NCI-H2227 (cell line): ENCODE measurements around the gene FPR3.
"Not testable (repeated sequence)": the region's sequence is repeated elsewhere in the genome, so short reads cannot be mapped to it uniquely, and the experiment has no call there.

ENCODE experiments used
- DNase-seq: peaks from one replicate; lab custom pipeline; 2025; ENCODE audit not compliant: unreplicated experiment; lab: John Stamatoyannopoulos, UW

The FPR3 gene

GRCh38 chr19:51794885-51795490 is at the start of gene FPR3:
FPR3 (plus strand) TSS chr19:51795157; CDS start chr19:51823749, 28,592 bp downstream.
- no peak for DNase-seq

- no peak for DNase-seq
Measured at GRCh38 chr19:51746731-51747130, 48.2 kb upstream of the FPR3 start.

- no peak for DNase-seq
Measured at GRCh38 chr19:51749979-51750378, 45.0 kb upstream of the FPR3 start.

- no peak for DNase-seq
Measured at GRCh38 chr19:51750400-51751094, 44.4 kb upstream of the FPR3 start.

- no peak for DNase-seq
Measured at GRCh38 chr19:51751655-51752054, 43.3 kb upstream of the FPR3 start, which contains the start of gene FPR1. FPR1 (minus strand) TSS chr19:51751878; CDS start chr19:51746994, 4,884 bp downstream.

- DNase-seq = no peak
Measured at GRCh38 chr19:51754109-51754508, 40.8 kb upstream of the FPR3 start.

- no peak for DNase-seq
Measured at GRCh38 chr19:51754770-51755169, 40.2 kb upstream of the FPR3 start.

- no peak for DNase-seq
Measured at GRCh38 chr19:51755571-51755970, 39.4 kb upstream of the FPR3 start.

GRCh38 chr19:51760697-51761356 is 34.1 kb upstream of the FPR3 start, which contains the start of gene FPR2:
FPR2 (plus strand) TSS chr19:51761180; CDS start chr19:51768659, 7,479 bp downstream.
- DNase-seq = no peak

- DNase-seq = no peak
Measured at GRCh38 chr19:51761696-51762095, 33.3 kb upstream of the FPR3 start.

GRCh38 chr19:51765086-51765485 is 29.9 kb upstream of the FPR3 start:
- DNase-seq = no peak

- DNase-seq = no peak
Measured at GRCh38 chr19:51766461-51766860, 28.5 kb upstream of the FPR3 start.

GRCh38 chr19:51771376-51772130 is 23.4 kb upstream of the FPR3 start:
- no peak for DNase-seq

GRCh38 chr19:51772977-51773376 is 22.0 kb upstream of the FPR3 start:
- no peak for DNase-seq

GRCh38 chr19:51776561-51776960 is 18.4 kb upstream of the FPR3 start:
- DNase-seq = not testable (repeated sequence)

GRCh38 chr19:51777570-51778462 is 17.1 kb upstream of the FPR3 start:
- DNase-seq = peak; percentile 76

- DNase-seq = no peak
Measured at GRCh38 chr19:51779181-51779580, 15.8 kb upstream of the FPR3 start.

- no peak for DNase-seq
Measured at GRCh38 chr19:51779703-51780102, 15.3 kb upstream of the FPR3 start.

GRCh38 chr19:51780270-51780669 is 14.7 kb upstream of the FPR3 start:
- DNase-seq = no peak

GRCh38 chr19:51781999-51782398 is 13.0 kb upstream of the FPR3 start:
- no peak for DNase-seq
